WI38 (cell line): Measurements from ENCODE around the gene ABCB1.

Experiments used
- H3K4me3 ChIP-seq: 2 replicates; pipeline ENCODE4 v1.5.1; 2011; ENCODE audit warnings: low read depth, mild to moderate bottlenecking, control low read depth, low read length
- TF ChIP-seq, protein P1 (sequence below): IDR thresholded peaks from 2 replicates; pipeline ENCODE4 v1.5.1; 2012; ENCODE audit warnings: low read depth, mild to moderate bottlenecking, control low read depth, low read length

ABCB1 gene

GRCh38 chr7:87459941-87460340, 140.7 kb downstream of the ABCB1 start:
- no peak overlapping the region for H3K4me3 ChIP-seq
- TF ChIP-seq, protein P1, sequence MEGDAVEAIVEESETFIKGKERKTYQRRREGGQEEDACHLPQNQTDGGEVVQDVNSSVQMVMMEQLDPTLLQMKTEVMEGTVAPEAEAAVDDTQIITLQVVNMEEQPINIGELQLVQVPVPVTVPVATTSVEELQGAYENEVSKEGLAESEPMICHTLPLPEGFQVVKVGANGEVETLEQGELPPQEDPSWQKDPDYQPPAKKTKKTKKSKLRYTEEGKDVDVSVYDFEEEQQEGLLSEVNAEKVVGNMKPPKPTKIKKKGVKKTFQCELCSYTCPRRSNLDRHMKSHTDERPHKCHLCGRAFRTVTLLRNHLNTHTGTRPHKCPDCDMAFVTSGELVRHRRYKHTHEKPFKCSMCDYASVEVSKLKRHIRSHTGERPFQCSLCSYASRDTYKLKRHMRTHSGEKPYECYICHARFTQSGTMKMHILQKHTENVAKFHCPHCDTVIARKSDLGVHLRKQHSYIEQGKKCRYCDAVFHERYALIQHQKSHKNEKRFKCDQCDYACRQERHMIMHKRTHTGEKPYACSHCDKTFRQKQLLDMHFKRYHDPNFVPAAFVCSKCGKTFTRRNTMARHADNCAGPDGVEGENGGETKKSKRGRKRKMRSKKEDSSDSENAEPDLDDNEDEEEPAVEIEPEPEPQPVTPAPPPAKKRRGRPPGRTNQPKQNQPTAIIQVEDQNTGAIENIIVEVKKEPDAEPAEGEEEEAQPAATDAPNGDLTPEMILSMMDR: no peak

- H3K4me3 ChIP-seq: no peak overlapping the region
- TF ChIP-seq, protein P1: no peak
Measured at GRCh38 chr7:87458148-87458547, 142.5 kb downstream of the ABCB1 start.

GRCh38 chr7:87456247-87456646, 144.4 kb downstream of the ABCB1 start:
- H3K4me3 ChIP-seq: no peak overlapping the region
- TF ChIP-seq, protein P1: no peak
